Neural cell (in vitro differentiated cells): ENCODE results near the gene ZNF225. TPM values are rescaled to one million over a fixed set of nuclear protein-coding genes. Genes with fewer than 3 reads are reported as not detected.

ENCODE experiments used
- H2AFZ ChIP-seq: fragments of 200-600, 300-800 bp; sonication (generic), shearing (Covaris generic); 2 replicates; pipeline ENCODE4 v1.6.0; 2014; ENCODE audit warnings: low read depth, mild to moderate bottlenecking, antibody characterized with exemption, low read length, moderate library complexity
- H3F3A ChIP-seq: fragments of 200-600 bp; shearing (Covaris generic); 2 replicates; pipeline ENCODE4 v1.6.1; 2016; ENCODE audit warnings: mild to moderate bottlenecking, moderate library complexity, mixed read lengths, antibody characterized with exemption, low read length; ENCODE audit not compliant: insufficient read depth, poor library complexity, severe bottlenecking
- H3K27ac ChIP-seq: fragments of 200-600, 300-800 bp; sonication (generic), shearing (Covaris generic); 2 replicates; pipeline ENCODE4 v1.5.1; 2014; ENCODE audit warnings: mild to moderate bottlenecking, low read length, moderate library complexity
- H3K27me3 ChIP-seq: fragments of 300-800, 200-600 bp; sonication (generic), shearing (Covaris generic); 2 replicates; pipeline ENCODE4 v1.6.0; 2014; ENCODE audit warnings: mild to moderate bottlenecking, low read depth, low read length, moderate library complexity; ENCODE audit not compliant: insufficient read depth
- H3K36me3 ChIP-seq: fragments of 300-800, 200-600 bp; sonication (generic), shearing (Covaris generic); 2 replicates; pipeline ENCODE4 v1.5.1; 2014; ENCODE audit warnings: mild to moderate bottlenecking, antibody characterized with exemption, low read length, moderate library complexity; ENCODE audit not compliant: insufficient read depth
- H3K4me2 ChIP-seq: fragments of 300-800, 200-600 bp; sonication (generic), shearing (Covaris generic); 2 replicates; pipeline ENCODE4 v1.6.0; 2014; ENCODE audit warnings: mild to moderate bottlenecking, low read length
- H3K4me3 ChIP-seq: fragments of 300-800, 200-600 bp; sonication (generic), shearing (Covaris generic); 2 replicates; pipeline ENCODE4 v1.5.1; 2014; ENCODE audit warnings: mild to moderate bottlenecking, low read length, moderate library complexity
- H3K79me2 ChIP-seq: fragments of 200-600 bp; shearing (Covaris generic); replicated peaks from 2 replicates; pipeline ENCODE4 v1.6.0; 2014; ENCODE audit warnings: mild to moderate bottlenecking, low read length, moderate library complexity; ENCODE audit not compliant: insufficient read depth
- H3K9ac ChIP-seq: fragments of 300-800, 200-600 bp; sonication (generic), shearing (Covaris generic); 2 replicates; pipeline ENCODE4 v1.6.1; 2016; ENCODE audit warnings: mild to moderate bottlenecking, low read length, mixed read lengths
- H3K9me2 ChIP-seq: fragments of 200-600 bp; shearing (Covaris generic); 2 replicates; pipeline ENCODE4 v1.6.1; 2016; ENCODE audit warnings: mild to moderate bottlenecking, low read length, mixed read lengths; ENCODE audit not compliant: insufficient read depth
- H3K9me3 ChIP-seq: fragments of 200-600, 300-800 bp; sonication (generic), shearing (Covaris generic); 2 replicates; pipeline ENCODE4 v1.6.1; 2016; ENCODE audit warnings: mild to moderate bottlenecking, mixed run types, low read length, moderate library complexity, mixed read lengths
- H4K20me1 ChIP-seq: fragments of 200-600 bp; shearing (Covaris generic); 2 replicates; pipeline ENCODE4 v1.6.1; 2016; ENCODE audit warnings: mild to moderate bottlenecking, mixed run types; ENCODE audit not compliant: insufficient read depth
- CTCF ChIP-seq: fragments of 450-650 bp; IDR thresholded peaks from 2 replicates; pipeline ENCODE4 v1.5.1; 2014; ENCODE audit warnings: antibody characterized with exemption, mild to moderate bottlenecking, moderate library complexity; ENCODE audit not compliant: poor library complexity, severe bottlenecking
- EP300 ChIP-seq: fragments of 450-650 bp; conservative IDR thresholded peaks from 2 replicates; pipeline ENCODE4 v1.6.1; 2014; ENCODE audit warnings: antibody characterized with exemption, mild to moderate bottlenecking, moderate library complexity; ENCODE audit not compliant: poor library complexity, severe bottlenecking
- EZH2 ChIP-seq: fragments of 200-600, 300-800 bp; shearing (Covaris generic), sonication (generic); IDR thresholded peaks from 2 replicates; pipeline ENCODE4 v1.6.1; 2014; ENCODE audit warnings: antibody characterized with exemption, low read length, borderline replicate concordance, mild to moderate bottlenecking; ENCODE audit not compliant: insufficient read depth, poor library complexity, severe bottlenecking
- MXI1 ChIP-seq: fragments of 450-650 bp; conservative IDR thresholded peaks from 2 replicates; pipeline ENCODE4 v1.6.1; 2014; ENCODE audit warnings: antibody characterized with exemption, mild to moderate bottlenecking; ENCODE audit not compliant: poor library complexity, severe bottlenecking
- POLR2AphosphoS5 ChIP-seq: IDR thresholded peaks from 2 replicates; pipeline ENCODE4 v1.6.1; 2012
- RAD21 ChIP-seq: fragments of 450-650 bp; conservative IDR thresholded peaks from 2 replicates; pipeline ENCODE4 v1.6.1; 2014; ENCODE audit warnings: antibody characterized with exemption, mild to moderate bottlenecking, moderate library complexity
- REST ChIP-seq: IDR thresholded peaks from 2 replicates; pipeline ENCODE4 v1.6.1; 2012; ENCODE audit warnings: borderline replicate concordance
- SMC3 ChIP-seq: fragments of 450-650 bp; conservative IDR thresholded peaks from 2 replicates; pipeline ENCODE4 v1.6.1; 2014; ENCODE audit warnings: antibody characterized with exemption, mild to moderate bottlenecking, moderate library complexity; ENCODE audit not compliant: poor library complexity
- TAF1 ChIP-seq: IDR thresholded peaks from 2 replicates; pipeline ENCODE4 v1.6.1; 2012; ENCODE audit warnings: low read depth
- polyA plus RNA-seq: library from polyadenylated mRNA; depleted of rRNA; stranded (reverse); fragments of >200 nt; gene quantifications from 2 replicates; pipeline ENCODE4 v1.2.3, GENCODE V29; 2014

Gene ZNF225
- polyA plus RNA-seq, 1 donor from 2014 or later, result 8.5 TPM

GRCh38 chr19:44069415-44069814 is 43.8 kb upstream of the ZNF225 start:
- Histone ChIP-seq H3K4me3 (no peak overlapping the region), H4K20me1 (no peaks in the 10 kb centered on the region), H3K4me2 (no peak overlapping the region), H2AFZ (no peak overlapping the region), H3K9me2 (no peaks in the 10 kb centered on the region), H3K79me2 (no peaks in the 10 kb centered on the region), H3K36me3 (peaks cover 28% of the 10 kb centered on the region), H3K27me3 (no peaks in the 10 kb centered on the region), H3K9ac (no peak overlapping the region), H3K27ac (no peak overlapping the region), H3F3A (no peaks in the 10 kb centered on the region), H3K9me3 (peaks cover 8% of the 10 kb centered on the region)
- TF ChIP-seq RAD21 (no peak), SMC3 (no peak), TAF1 (no peak), CTCF (no peak), MXI1 (no peak), EZH2 (no peak), POLR2AphosphoS5 (no peak), EP300 (no peak)

GRCh38 chr19:44071824-44072542 is 41.2 kb upstream of the ZNF225 start, which contains the start of gene ZNF284:
Gene ZNF284 (plus strand): TSS chr19:44072159. CDS start chr19:44076390, 4,231 bp downstream.
- TF ChIP-seq POLR2AphosphoS5 (peak; percentile 71), EZH2 (no peak), RAD21 (peak; percentile 19), TAF1 (peak; percentile 56), REST (peak; percentile 44), EP300 (no peak), MXI1 (peak; percentile 86), SMC3 (peak; percentile 35), CTCF (no peak)
- Histone ChIP-seq H3K36me3 (peaks cover 8% of the 10 kb centered on the region), H3K9me2 (no peaks in the 10 kb centered on the region), H3F3A (no peaks in the 10 kb centered on the region), H3K4me2 (peak within 1 kb of the TSS; percentile 88), H4K20me1 (no peaks in the 10 kb centered on the region), H3K4me3 (peak within 1 kb of the TSS; percentile 76), H3K79me2 (no peaks in the 10 kb centered on the region), H3K27ac (peak within 1 kb of the TSS; percentile 70), H3K27me3 (no peaks in the 10 kb centered on the region), H3K9ac (peak within 1 kb of the TSS; percentile 66), H2AFZ (peak within 1 kb of the TSS; percentile 71), H3K9me3 (no peaks in the 10 kb centered on the region)
